Smooth muscle cell (in vitro differentiated cells): ENCODE results near the gene USP27X. TPM values are rescaled to one million over a fixed set of nuclear protein-coding genes. Genes with fewer than 3 reads are reported as not detected.

Experiments
- DNase-seq: peaks from one replicate; lab custom pipeline; 2025; ENCODE audit not compliant: unreplicated experiment; lab: John Stamatoyannopoulos, UW
- H2AFZ ChIP-seq: fragments of 200-600 bp; sonication (generic); 2 replicates; pipeline ENCODE4 v1.6.0; 2016; ENCODE audit warnings: antibody characterized with exemption, low read depth, mild to moderate bottlenecking
- H3F3A ChIP-seq: fragments of 200-600 bp; sonication (generic); 2 replicates; pipeline ENCODE4 v1.6.0; 2017; ENCODE audit warnings: antibody characterized with exemption, low read depth
- H3K27ac ChIP-seq: fragments of 200-600 bp; sonication (generic); 2 replicates; pipeline ENCODE4 v1.5.1; 2016; ENCODE audit warnings: low read depth, mild to moderate bottlenecking
- H3K27me3 ChIP-seq: fragments of 200-600 bp; sonication (generic); 2 replicates; pipeline ENCODE4 v1.6.1; 2016; ENCODE audit warnings: low read depth, mild to moderate bottlenecking
- H3K36me3 ChIP-seq: fragments of 200-600 bp; sonication (generic); 2 replicates; pipeline ENCODE4 v1.5.1; 2016; ENCODE audit warnings: low read depth
- H3K4me1 ChIP-seq: fragments of 200-600 bp; sonication (generic); 2 replicates; pipeline ENCODE4 v1.5.1; 2016; ENCODE audit warnings: low read depth
- H3K4me2 ChIP-seq: fragments of 200-600 bp; sonication (generic); 2 replicates; pipeline ENCODE4 v1.6.0; 2016; ENCODE audit warnings: mild to moderate bottlenecking
- H3K4me3 ChIP-seq: fragments of 200-600 bp; sonication (generic); 2 replicates; pipeline ENCODE4 v1.5.1; 2016; ENCODE audit warnings: mild to moderate bottlenecking
- H3K79me2 ChIP-seq: fragments of 200-600 bp; sonication (generic); 2 replicates; pipeline ENCODE4 v1.6.0; 2016; ENCODE audit warnings: low read depth, mild to moderate bottlenecking
- H3K9ac ChIP-seq: fragments of 200-600 bp; sonication (generic); 2 replicates; pipeline ENCODE4 v1.6.0; 2016; ENCODE audit warnings: low read depth
- H3K9me3 ChIP-seq: fragments of 200-600 bp; sonication (generic); replicated peaks from 2 replicates; pipeline ENCODE4 v1.5.1; 2016; ENCODE audit warnings: low read depth
- H4K20me1 ChIP-seq: fragments of 200-600 bp; sonication (generic); 2 replicates; pipeline ENCODE4 v1.6.0; 2016; ENCODE audit warnings: low read depth
- CTCF ChIP-seq: fragments of 200-600 bp; sonication (generic); IDR thresholded peaks from 2 replicates; pipeline ENCODE4 v1.5.1; 2017; ENCODE audit warnings: borderline replicate concordance, mild to moderate bottlenecking, antibody characterized with exemption; ENCODE audit not compliant: insufficient read depth, poor library complexity, severe bottlenecking
- WGBS: methylation state at CpG from one replicate; pipeline ENCODE4 v1.1.7; 2016; ENCODE audit warnings: low lambda C conversion rate; 5-methylcytosine and 5-hydroxymethylcytosine counted together
- polyA plus RNA-seq: library from polyadenylated mRNA; unstranded; fragments of >200 nt; fragmentation: Nextera tagmentation; extraction: Ambion mirVana; gene quantifications from 2 replicates; pipeline ENCODE4 v1.2.1, GENCODE V29; 2016
- total RNA-seq: library from RNA; depleted of rRNA; stranded (reverse); fragments of >200 nt; gene quantifications from 2 replicates; pipeline ENCODE4 v1.2.3, GENCODE V29; 2014

The USP27X gene
- total and polyA plus RNA-seq, 2 experiments from 2014 or later = 0.53 to 3.1 TPM

- DNase-seq = no peak
- no peaks in the 10 kb centered on the region for H3K4me1 ChIP-seq
- H3K9ac ChIP-seq = no peak overlapping the region
- H3K27me3 ChIP-seq = no peaks in the 10 kb centered on the region
- no peaks in the 10 kb centered on the region for H3K79me2 ChIP-seq
- H3K9me3 ChIP-seq = no peaks in the 10 kb centered on the region
- H3F3A ChIP-seq = no peaks in the 10 kb centered on the region
- H3K4me2 ChIP-seq = no peak overlapping the region
- no peak overlapping the region for H3K4me3 ChIP-seq
- TF ChIP-seq CTCF = no peak
- no peak overlapping the region for H3K27ac ChIP-seq
- H3K36me3 ChIP-seq = no peaks in the 10 kb centered on the region
- WGBS = 46% methylated on average over 1 of the region's 1 CpG
- no peak overlapping the region for H2AFZ ChIP-seq
- no peaks in the 10 kb centered on the region for H4K20me1 ChIP-seq
Measured at GRCh38 chrX:49850028-49850427, 29.3 kb upstream of the USP27X start.

GRCh38 chrX:49853661-49854060 is 25.6 kb upstream of the USP27X start:
- Histone ChIP-seq H3K27ac (no peak overlapping the region), H3F3A (no peaks in the 10 kb centered on the region), H3K27me3 (no peaks in the 10 kb centered on the region), H3K4me1 (no peaks in the 10 kb centered on the region), H3K4me2 (no peak overlapping the region), H3K9me3 (no peaks in the 10 kb centered on the region), H4K20me1 (no peaks in the 10 kb centered on the region), H3K4me3 (no peak overlapping the region), H3K79me2 (no peaks in the 10 kb centered on the region), H3K36me3 (no peaks in the 10 kb centered on the region), H3K9ac (no peak overlapping the region), H2AFZ (no peak overlapping the region)
- 80% methylated on average over 6 of the region's 6 CpGs for WGBS
- DNase-seq = no peak
- TF ChIP-seq CTCF = no peak

- Histone ChIP-seq H3K4me2 (no peak overlapping the region), H4K20me1 (no peaks in the 10 kb centered on the region), H3K9me3 (no peaks in the 10 kb centered on the region), H3K79me2 (no peaks in the 10 kb centered on the region), H3K4me1 (no peaks in the 10 kb centered on the region), H3F3A (no peaks in the 10 kb centered on the region), H3K36me3 (no peaks in the 10 kb centered on the region), H3K27ac (no peak overlapping the region), H3K4me3 (no peak overlapping the region), H3K9ac (no peak overlapping the region), H3K27me3 (no peaks in the 10 kb centered on the region), H2AFZ (no peak overlapping the region)
- 56% methylated on average over 2 of the region's 2 CpGs for WGBS
- TF ChIP-seq CTCF = no peak
- DNase-seq = no peak
Measured at GRCh38 chrX:49856819-49857218, 22.5 kb upstream of the USP27X start.

GRCh38 chrX:49858341-49858740 is 20.9 kb upstream of the USP27X start:
- no peaks in the 10 kb centered on the region for H3F3A ChIP-seq

More at GRCh38 chrX:49858341-49858740, 20.9 kb upstream of the USP27X start:
- no peaks in the 10 kb centered on the region for H3K79me2 ChIP-seq
- H3K27me3 ChIP-seq = no peaks in the 10 kb centered on the region
- H3K9me3 ChIP-seq = no peaks in the 10 kb centered on the region
- 39% methylated on average over 2 of the region's 2 CpGs for WGBS
- no peak for TF ChIP-seq CTCF
- H3K4me1 ChIP-seq = no peaks in the 10 kb centered on the region
- H3K27ac ChIP-seq = no peak overlapping the region
- H3K4me3 ChIP-seq = no peak overlapping the region
- no peak for DNase-seq
- no peak overlapping the region for H3K4me2 ChIP-seq
- no peaks in the 10 kb centered on the region for H4K20me1 ChIP-seq
- no peaks in the 10 kb centered on the region for H3K36me3 ChIP-seq
- no peak overlapping the region for H3K9ac ChIP-seq
- no peak overlapping the region for H2AFZ ChIP-seq
